Neural progenitor cell (in vitro differentiated cells): ENCODE results near the gene PAX6. TPM values are rescaled to one million over a fixed set of nuclear protein-coding genes. Genes with fewer than 3 reads are reported as not detected.
"Not testable (repeated sequence)": the region's sequence is repeated elsewhere in the genome, so short reads cannot be mapped to it uniquely, and the experiment has no call there.

Experiments
- DNase-seq: peaks from one replicate; pipeline ENCODE4 v3.0.0-alpha.2; 2016; ENCODE audit warnings: low spot score
- H2AFZ ChIP-seq: fragments of 200-600 bp; sonication (generic); replicated peaks from 2 replicates; pipeline ENCODE4 v1.6.1; 2016; ENCODE audit warnings: antibody characterized with exemption
- H3F3A ChIP-seq: fragments of 200-600 bp; sonication (generic); 2 replicates; pipeline ENCODE4 v1.6.1; 2016; ENCODE audit warnings: antibody characterized with exemption, low read depth
- H3K27ac ChIP-seq: fragments of 200-600 bp; sonication (generic); 2 replicates; pipeline ENCODE4 v1.5.1; 2016; ENCODE audit warnings: mild to moderate bottlenecking
- H3K27me3 ChIP-seq: fragments of 200-600 bp; sonication (generic); 2 replicates; pipeline ENCODE4 v1.6.1; 2016; ENCODE audit warnings: mild to moderate bottlenecking, moderate library complexity
- H3K36me3 ChIP-seq: fragments of 200-600 bp; sonication (generic); 2 replicates; pipeline ENCODE4 v1.5.1; 2016
- H3K4me1 ChIP-seq: fragments of 200-600 bp; sonication (generic); 2 replicates; pipeline ENCODE4 v1.6.1; 2016; ENCODE audit warnings: mixed run types
- H3K4me2 ChIP-seq: fragments of 200-600 bp; sonication (generic); 2 replicates; pipeline ENCODE4 v1.6.1; 2016
- H3K4me3 ChIP-seq: fragments of 200-600 bp; sonication (generic); 2 replicates; pipeline ENCODE4 v1.5.1; 2016
- H3K79me2 ChIP-seq: fragments of 200-600 bp; sonication (generic); 2 replicates; pipeline ENCODE4 v1.6.1; 2016; ENCODE audit warnings: low read depth
- H3K9ac ChIP-seq: fragments of 200-600 bp; sonication (generic); 2 replicates; pipeline ENCODE4 v1.6.1; 2016
- H3K9me3 ChIP-seq: fragments of 200-600 bp; sonication (generic); 2 replicates; pipeline ENCODE4 v1.5.1; 2016; ENCODE audit warnings: low read depth
- H4K20me1 ChIP-seq: fragments of 200-600 bp; sonication (generic); 2 replicates; pipeline ENCODE4 v1.6.1; 2016; ENCODE audit warnings: low read depth
- H3K27ac Mint-ChIP-seq: 3 replicates; pipeline ENCODE4 v1.8.0; 2021; ENCODE audit warnings: mixed read lengths
- H3K27me3 Mint-ChIP-seq: 2 replicates; pipeline ENCODE4 v1.8.0; 2022; ENCODE audit warnings: low read depth, mild to moderate bottlenecking, inconsistent platforms, moderate library complexity, mixed read lengths; ENCODE audit not compliant: insufficient read depth
- H3K36me3 Mint-ChIP-seq: 3 replicates; pipeline ENCODE4 v1.8.0; 2021; ENCODE audit warnings: mixed read lengths
- H3K4me1 Mint-ChIP-seq: 3 replicates; pipeline ENCODE4 v1.8.0; 2021; ENCODE audit warnings: mixed read lengths
- H3K4me3 Mint-ChIP-seq: 3 replicates; pipeline ENCODE4 v1.8.0; 2021; ENCODE audit warnings: mild to moderate bottlenecking, moderate library complexity, mixed read lengths
- H3K9me3 Mint-ChIP-seq: 3 replicates; pipeline ENCODE4 v1.8.0; 2020; ENCODE audit warnings: mixed read lengths
- CTCF ChIP-seq: fragments of 200-600 bp; sonication (generic); IDR thresholded peaks from 2 replicates; pipeline ENCODE4 v1.5.1; 2017; ENCODE audit warnings: antibody characterized with exemption, mild to moderate bottlenecking
- EZH2 ChIP-seq: fragments of 200-600 bp; sonication (generic); IDR thresholded peaks from 2 replicates; pipeline ENCODE4 v1.6.1; 2017; ENCODE audit warnings: antibody characterized with exemption, mild to moderate bottlenecking, moderate library complexity
- EZH2phosphoT487 ChIP-seq: fragments of 200-600 bp; sonication (generic); IDR thresholded peaks from 2 replicates; pipeline ENCODE4 v1.6.1; 2017; ENCODE audit warnings: antibody characterized with exemption
- total RNA-seq: library from RNA; depleted of rRNA; stranded (reverse); fragments of >200 nt; gene quantifications from 2 replicates; pipeline ENCODE4 v1.2.3, GENCODE V29; 2015; ENCODE audit warnings: low replicate concordance

The PAX6 gene
- total RNA-seq, 1 donor from 2014 or later = 215 TPM

GRCh38 chr11:31757260-31757835 lies 53.8 kb downstream of the PAX6 start:
- Mint-ChIP-seq H3K36me3 (peaks cover 6% of the 10 kb centered on the region), H3K27ac (no peak overlapping the region), H3K9me3 (no peaks in the 10 kb centered on the region), H3K4me1 (peaks cover 25% of the 10 kb centered on the region), H3K4me3 (no peak overlapping the region), H3K27me3 (no peaks in the 10 kb centered on the region)
- H3K9ac ChIP-seq = no peak overlapping the region
- peaks cover 4% of the 10 kb centered on the region for H3K36me3 ChIP-seq
- peak overlapping the region; percentile 36 for H3K4me2 ChIP-seq
- H2AFZ ChIP-seq = no peak overlapping the region
- H3K4me3 ChIP-seq = no peak overlapping the region
- peaks cover 38% of the 10 kb centered on the region for H3K4me1 ChIP-seq
- TF ChIP-seq CTCF (no peak), EZH2 (no peak), EZH2phosphoT487 (no peak)
- DNase-seq = no peak
- no peaks in the 10 kb centered on the region for H4K20me1 ChIP-seq
- H3F3A ChIP-seq = peaks cover 48% of the 10 kb centered on the region
- H3K79me2 ChIP-seq = peaks cover 4% of the 10 kb centered on the region
- peak overlapping the region; percentile 72 for H3K27ac ChIP-seq
- H3K27me3 ChIP-seq = no peaks in the 10 kb centered on the region
- H3K9me3 ChIP-seq = no peaks in the 10 kb centered on the region

- H3K79me2 ChIP-seq = no peaks in the 10 kb centered on the region
- peaks cover 19% of the 10 kb centered on the region for H3K36me3 Mint-ChIP-seq
- peaks cover 16% of the 10 kb centered on the region for H3K9me3 Mint-ChIP-seq
- H3K27me3 Mint-ChIP-seq = peaks cover 2% of the 10 kb centered on the region
- no peaks in the 10 kb centered on the region for H4K20me1 ChIP-seq
- no peak overlapping the region for H3K27ac ChIP-seq
- no peak for DNase-seq
- no peak overlapping the region for H2AFZ ChIP-seq
- no peak overlapping the region for H3K9ac ChIP-seq
- H3K4me2 ChIP-seq = no peak overlapping the region
- no peaks in the 10 kb centered on the region for H3K36me3 ChIP-seq
- no peaks in the 10 kb centered on the region for H3K4me1 Mint-ChIP-seq
- no peak overlapping the region for H3K27ac Mint-ChIP-seq
- no peak overlapping the region for H3K4me3 Mint-ChIP-seq
- no peaks in the 10 kb centered on the region for H3F3A ChIP-seq
- H3K4me1 ChIP-seq = no peaks in the 10 kb centered on the region
- no peaks in the 10 kb centered on the region for H3K27me3 ChIP-seq
- H3K9me3 ChIP-seq = no peaks in the 10 kb centered on the region
- TF ChIP-seq EZH2phosphoT487 (no peak), EZH2 (no peak), CTCF (no peak)
- no peak overlapping the region for H3K4me3 ChIP-seq
Observed at GRCh38 chr11:31747581-31747980, 63.5 kb downstream of the PAX6 start.

- H3K9me3 Mint-ChIP-seq = peaks cover 56% of the 10 kb centered on the region
- peaks cover 19% of the 10 kb centered on the region for H3K36me3 ChIP-seq
- H3F3A ChIP-seq = not testable (repeated sequence)
Observed at GRCh38 chr11:31740731-31741368, 70.3 kb downstream of the PAX6 start.

GRCh38 chr11:31740131-31740530 lies 71.0 kb downstream of the PAX6 start:
- H3K4me1 Mint-ChIP-seq = no peaks in the 10 kb centered on the region
- H3K9me3 Mint-ChIP-seq = peaks cover 62% of the 10 kb centered on the region
- no peaks in the 10 kb centered on the region for H3K79me2 ChIP-seq
- H3K4me3 ChIP-seq = no peak overlapping the region
- H3K27me3 Mint-ChIP-seq = peaks cover 2% of the 10 kb centered on the region
- no peaks in the 10 kb centered on the region for H3K4me1 ChIP-seq
- peaks cover 19% of the 10 kb centered on the region for H3K36me3 ChIP-seq
- no peak overlapping the region for H2AFZ ChIP-seq
- no peak overlapping the region for H3K9ac ChIP-seq
- H3F3A ChIP-seq = no peaks in the 10 kb centered on the region
- H4K20me1 ChIP-seq = no peaks in the 10 kb centered on the region
- peaks cover 24% of the 10 kb centered on the region for H3K9me3 ChIP-seq
- H3K27ac ChIP-seq = no peak overlapping the region
- H3K36me3 Mint-ChIP-seq = peaks cover 32% of the 10 kb centered on the region
- no peak overlapping the region for H3K4me2 ChIP-seq
- no peak overlapping the region for H3K27ac Mint-ChIP-seq
- DNase-seq = no peak
- no peak overlapping the region for H3K4me3 Mint-ChIP-seq
- no peaks in the 10 kb centered on the region for H3K27me3 ChIP-seq
- TF ChIP-seq EZH2 (no peak), EZH2phosphoT487 (no peak), CTCF (no peak)

More at GRCh38 chr11:31740731-31741368, 70.3 kb downstream of the PAX6 start:
- not testable (repeated sequence) for H4K20me1 ChIP-seq, H3K27me3 ChIP-seq, H3K4me1 Mint-ChIP-seq, H3K27me3 Mint-ChIP-seq, H3K27ac Mint-ChIP-seq, H3K79me2 ChIP-seq, H3K4me2 ChIP-seq, H2AFZ ChIP-seq, H3K4me3 ChIP-seq, H3K9ac ChIP-seq, DNase-seq, H3K4me1 ChIP-seq, H3K27ac ChIP-seq, H3K4me3 Mint-ChIP-seq
- H3K36me3 Mint-ChIP-seq = peaks cover 32% of the 10 kb centered on the region
- H3K9me3 ChIP-seq = peaks cover 22% of the 10 kb centered on the region
